HCT116 (cell line): ENCODE results near the gene B4GALNT3. TPM values are rescaled to one million over a fixed set of nuclear protein-coding genes. Genes with fewer than 3 reads are reported as not detected.

Experiments
- ATAC-seq: fragments of 200-7000 bp; cut with Tn5 transposase; 2 replicates; pipeline ENCODE4 v1.9.1; 2020; ENCODE audit warnings: mild to moderate bottlenecking, moderate library complexity
- BruUV-seq: library from RNA; stranded (reverse); fragments of 400-500 nt; replicated peaks from 2 replicates; lab custom pipeline; 2021; lab: Mats Ljungman, UMichigan
- CTCF ChIA-PET: fragments of 300-600 bp; sonication (Branson Sonifier 250); formaldehyde crosslinking; loops from one replicate; lab custom pipeline; 2021; ENCODE audit warnings: antibody characterized with exemption; lab: Charles Lee
- POLR2A ChIA-PET: fragments of 300-600, 350-600 bp; sonication (Branson Sonifier 250); formaldehyde crosslinking; loops from one replicate; lab custom pipeline; 2021; ENCODE audit warnings: antibody characterized with exemption; lab: Charles Lee
- RAD21 ChIA-PET, 2 experiments: fragments of 300-600 bp; sonication (Branson Sonifier 250); formaldehyde crosslinking; loops; one replicate each; lab custom pipeline; 2023; ENCODE audit warnings: low total read pairs in 2 of 2; ENCODE audit not compliant: uncharacterized antibody in 2 of 2, unreplicated experiment in 2 of 2, low non-redundant PET in 1 of 2; lab: Charles Lee
- DNase-seq: peaks from one replicate; pipeline ENCODE4 v3.0.0-alpha.2; 2010; ENCODE audit warnings: low read depth, low spot score
- H2AFZ ChIP-seq: fragments of 200-600 bp; shearing (Covaris generic), sonication (generic); 2 replicates; pipeline ENCODE4 v1.6.1; 2017; ENCODE audit warnings: low read depth, mixed run types, mixed read lengths, antibody characterized with exemption, low read length; ENCODE audit not compliant: poor library complexity, severe bottlenecking
- H3K27ac ChIP-seq: 2 replicates; pipeline ENCODE4 v1.5.1; 2012; ENCODE audit warnings: low read depth, low read length
- H3K27me3 ChIP-seq: fragments of 200-600 bp; sonication (generic); 2 replicates; pipeline ENCODE4 v1.6.1; 2016; ENCODE audit warnings: mixed run types, low read length, mixed read lengths; ENCODE audit not compliant: insufficient read depth
- H3K36me3 ChIP-seq, 2 experiments: fragments of 200-500 bp in 1 of 2; fragments of 200-600 bp in 1 of 2; sonication (Bioruptor generic) in 1 of 2; sonication (generic) in 1 of 2; 2 replicates each; pipeline versions ENCODE4 v1.5.1 to v1.6.1; 2014 to 2016; ENCODE audit warnings: low read length in 2 of 2, inconsistent platforms in 1 of 2, mixed read lengths in 1 of 2, mixed run types in 1 of 2; ENCODE audit not compliant: insufficient read depth in 2 of 2, control insufficient read depth in 1 of 2
- H3K4me1 ChIP-seq, 2 experiments: fragments of 200-600 bp in 1 of 2; sonication (generic) in 1 of 2; 2 replicates each; pipeline versions ENCODE4 v1.5.1 to v1.6.1; 2012 to 2017; ENCODE audit warnings: low read length in 2 of 2, inconsistent platforms in 1 of 2, mild to moderate bottlenecking in 1 of 2, mixed read lengths in 1 of 2, mixed run types in 1 of 2, moderate library complexity in 1 of 2; ENCODE audit not compliant: insufficient read depth in 2 of 2, control insufficient read depth in 1 of 2
- H3K4me2 ChIP-seq: fragments of 200-600 bp; sonication (generic); 2 replicates; pipeline ENCODE4 v1.6.1; 2017; ENCODE audit warnings: mixed run types, low read length, mixed read lengths
- H3K4me3 ChIP-seq, 2 experiments: fragments of 200-600 bp in 1 of 2; sonication (generic) in 1 of 2; replicated peaks in 1 of 2; 2 replicates each; pipeline ENCODE4 v1.5.1; 2011 to 2016; ENCODE audit warnings: low read length in 2 of 2, control low read depth in 1 of 2, low read depth in 1 of 2, mild to moderate bottlenecking in 1 of 2, mixed read lengths in 1 of 2, mixed run types in 1 of 2
- H3K79me2 ChIP-seq: fragments of 200-600 bp; sonication (generic); 2 replicates; pipeline ENCODE4 v1.6.1; 2017; ENCODE audit warnings: mild to moderate bottlenecking, mixed run types, low read length, moderate library complexity, mixed read lengths; ENCODE audit not compliant: insufficient read depth
- H3K9ac ChIP-seq: fragments of 200-600 bp; sonication (generic); 2 replicates; pipeline ENCODE4 v1.6.1; 2016; ENCODE audit warnings: low read length, mixed read lengths
- H3K9me2 ChIP-seq: fragments of 200-600 bp; sonication (generic), shearing (Covaris generic); 2 replicates; pipeline ENCODE4 v1.6.1; 2017; ENCODE audit warnings: mixed run types, mild to moderate bottlenecking, moderate library complexity; ENCODE audit not compliant: insufficient read depth
- H3K9me3 ChIP-seq, 2 experiments: fragments of 200-500 bp in 1 of 2; fragments of 200-600 bp in 1 of 2; sonication (Bioruptor generic) in 1 of 2; sonication (generic) in 1 of 2; 2 replicates each; pipeline ENCODE4 v1.6.1; 2014 to 2017; ENCODE audit warnings: low read length in 2 of 2, mixed read lengths in 2 of 2, inconsistent platforms in 1 of 2, low read depth in 1 of 2, mild to moderate bottlenecking in 1 of 2, mixed run types in 1 of 2, moderate library complexity in 1 of 2; ENCODE audit not compliant: control insufficient read depth in 1 of 2, insufficient read depth in 1 of 2
- H4K20me1 ChIP-seq: fragments of 200-600 bp; sonication (generic), shearing (Covaris generic); 2 replicates; pipeline ENCODE4 v1.6.1; 2017; ENCODE audit warnings: mixed run types, mild to moderate bottlenecking, moderate library complexity; ENCODE audit not compliant: insufficient read depth
- EGR1 ChIP-seq: IDR thresholded peaks from 2 replicates; pipeline ENCODE4 v1.6.1; 2012; ENCODE audit warnings: low read depth
- ELF1 ChIP-seq: IDR thresholded peaks from 2 replicates; pipeline ENCODE4 v1.6.1; 2012; ENCODE audit warnings: low read depth, borderline replicate concordance
- EZH2 ChIP-seq: fragments of 200-600 bp; sonication (generic); IDR thresholded peaks from 2 replicates; pipeline ENCODE4 v1.6.1; 2017; ENCODE audit warnings: antibody characterized with exemption, mixed run types
- EZH2phosphoT487 ChIP-seq: fragments of 200-600 bp; IDR thresholded peaks from 2 replicates; pipeline ENCODE4 v1.6.1; 2018; ENCODE audit warnings: antibody characterized with exemption, borderline replicate concordance
- JUND ChIP-seq: IDR thresholded peaks from 2 replicates; pipeline ENCODE4 v1.6.1; 2012
- MAX ChIP-seq: IDR thresholded peaks from 2 replicates; pipeline ENCODE4 v1.6.1; 2012
- POLR2A ChIP-seq: IDR thresholded peaks from 2 replicates; pipeline ENCODE4 v1.7.0; 2011; ENCODE audit warnings: borderline replicate concordance; ENCODE audit not compliant: insufficient read depth, insufficient read length; ENCODE audit errors: extremely low read depth
- RAD21 ChIP-seq: IDR thresholded peaks from 2 replicates; pipeline ENCODE4 v1.6.1; 2012; ENCODE audit warnings: low read depth, mild to moderate bottlenecking
- SIN3A ChIP-seq: IDR thresholded peaks from 2 replicates; pipeline ENCODE4 v1.6.1; 2012; ENCODE audit warnings: low read depth
- SP1 ChIP-seq: IDR thresholded peaks from 2 replicates; pipeline ENCODE4 v1.6.1; 2012; ENCODE audit warnings: low read depth
- SRF ChIP-seq: IDR thresholded peaks from 2 replicates; pipeline ENCODE4 v1.6.1; 2012; ENCODE audit warnings: low read depth
- TCF7L2 ChIP-seq: IDR thresholded peaks from 2 replicates; pipeline ENCODE4 v1.7.0; 2011; ENCODE audit warnings: borderline replicate concordance, inconsistent platforms; ENCODE audit not compliant: insufficient read depth, insufficient read length; ENCODE audit errors: extremely low read depth
- YY1 ChIP-seq: IDR thresholded peaks from 2 replicates; pipeline ENCODE4 v1.6.1; 2011; ENCODE audit warnings: low read length, low read depth, moderate library complexity, mild to moderate bottlenecking; ENCODE audit not compliant: insufficient replicate concordance; ENCODE audit errors: extremely low read depth
- ZNF274 ChIP-seq: fragments of 200-500 bp; sonication (Bioruptor generic); IDR thresholded peaks from 2 replicates; pipeline ENCODE4 v1.6.1; 2014; ENCODE audit warnings: mild to moderate bottlenecking, low read depth, low read length, inconsistent platforms
- intact Hi-C: fragments of 100-400 bp; cut with micrococcal nuclease; formaldehyde crosslinking; loops from 2 replicates; pipeline ENCODE4 v1.10.0; 2022
- total RNA-seq: library from RNA; stranded (reverse); gene quantifications from one replicate; pipeline ENCODE4 v1.2.1, GENCODE V29; 2021; ENCODE audit not compliant: unreplicated experiment
- TF ChIP-seq, protein P1 (sequence below): IDR thresholded peaks from 2 replicates; pipeline ENCODE4 v1.6.1; 2012; ENCODE audit warnings: low read depth
- TF ChIP-seq, protein P2 (sequence below): IDR thresholded peaks from 2 replicates; pipeline ENCODE4 v1.6.1; 2011; ENCODE audit warnings: mild to moderate bottlenecking, low read length, moderate library complexity; ENCODE audit not compliant: insufficient replicate concordance; ENCODE audit errors: extremely low read depth
- TF ChIP-seq, protein P3 (sequence below), 3 experiments: fragments of 200-600 bp in 1 of 3; sonication (generic) in 1 of 3; IDR thresholded peaks in 2 of 3; conservative IDR thresholded peaks in 1 of 3; 2 replicates each; pipeline ENCODE4 v1.5.1; 2012 to 2017; ENCODE audit warnings: low read depth in 2 of 3, low read length in 2 of 3, antibody characterized with exemption in 1 of 3, borderline replicate concordance in 1 of 3, control low read depth in 1 of 3, mild to moderate bottlenecking in 1 of 3, mixed read lengths in 1 of 3, mixed run types in 1 of 3, moderate library complexity in 1 of 3; ENCODE audit not compliant: insufficient read depth in 1 of 3

Gene B4GALNT3
- total RNA-seq, 1 experiment from 2014 or later = 18.2 TPM

DNA sequence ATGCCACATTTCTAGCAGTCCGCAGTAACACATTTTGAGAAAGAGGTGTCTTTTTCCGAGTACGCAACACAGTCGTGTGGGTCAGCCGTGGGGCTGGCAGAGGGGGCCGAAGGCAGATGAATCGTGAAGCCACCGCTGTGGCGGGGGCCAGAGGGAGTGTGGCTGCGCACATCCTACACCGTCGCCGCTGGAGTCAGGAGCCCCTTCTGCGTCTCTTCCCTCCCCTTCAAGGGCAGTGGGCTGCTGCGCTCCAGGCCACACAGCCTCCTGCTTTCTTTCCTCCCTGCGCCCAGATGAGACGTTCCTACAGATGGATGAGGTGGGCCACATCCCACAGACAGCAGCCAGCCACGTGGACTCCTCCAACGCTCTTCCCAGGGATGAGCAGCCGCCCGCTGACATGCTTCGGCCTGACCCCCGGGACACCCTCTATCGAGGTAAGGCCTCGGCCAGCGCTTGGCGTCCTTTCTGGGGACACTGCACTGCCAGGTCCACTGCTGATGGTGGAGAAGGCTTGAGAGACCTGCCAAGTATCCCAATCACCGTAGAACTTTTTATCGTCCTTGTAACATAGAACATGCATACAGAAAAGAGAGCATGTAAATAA lies 89.8 kb downstream of the B4GALNT3 start:
- ChIA-PET RAD21 (no interaction called here), CTCF (no interaction called here), POLR2A (no interaction called here)
- H4K20me1 ChIP-seq = no peaks in the 10 kb centered on the region
- BruUV-seq = no TSS peak
- H2AFZ ChIP-seq = no peak overlapping the region
- no peak overlapping the region for H3K4me2 ChIP-seq
- ATAC-seq (no peak), DNase-seq (no peak)
- H3K9me2 ChIP-seq = no peaks in the 10 kb centered on the region
- H3K4me3 ChIP-seq = no peak overlapping the region
- no peak overlapping the region for H3K27ac ChIP-seq
- no peaks in the 10 kb centered on the region for H3K79me2 ChIP-seq
- H3K4me1 ChIP-seq = peaks cover 0 to 4% of the 10 kb centered on the region in 2 experiments; a peak in 1 of 4 replicates
- H3K27me3 ChIP-seq = no peaks in the 10 kb centered on the region
- H3K9me3 ChIP-seq = no peaks in the 10 kb centered on the region
- intact Hi-C loops = no loop called here
- TF ChIP-seq ZNF274 (no peak), SRF (no peak), YY1 (no peak), SIN3A (no peak), RAD21 (no peak), TCF7L2 (no peak), ELF1 (no peak), POLR2A (no peak), SP1 (no peak), EZH2 (no peak), EZH2phosphoT487 (no peak), MAX (no peak), JUND (no peak), EGR1 (no peak)
- TF ChIP-seq, protein P1, sequence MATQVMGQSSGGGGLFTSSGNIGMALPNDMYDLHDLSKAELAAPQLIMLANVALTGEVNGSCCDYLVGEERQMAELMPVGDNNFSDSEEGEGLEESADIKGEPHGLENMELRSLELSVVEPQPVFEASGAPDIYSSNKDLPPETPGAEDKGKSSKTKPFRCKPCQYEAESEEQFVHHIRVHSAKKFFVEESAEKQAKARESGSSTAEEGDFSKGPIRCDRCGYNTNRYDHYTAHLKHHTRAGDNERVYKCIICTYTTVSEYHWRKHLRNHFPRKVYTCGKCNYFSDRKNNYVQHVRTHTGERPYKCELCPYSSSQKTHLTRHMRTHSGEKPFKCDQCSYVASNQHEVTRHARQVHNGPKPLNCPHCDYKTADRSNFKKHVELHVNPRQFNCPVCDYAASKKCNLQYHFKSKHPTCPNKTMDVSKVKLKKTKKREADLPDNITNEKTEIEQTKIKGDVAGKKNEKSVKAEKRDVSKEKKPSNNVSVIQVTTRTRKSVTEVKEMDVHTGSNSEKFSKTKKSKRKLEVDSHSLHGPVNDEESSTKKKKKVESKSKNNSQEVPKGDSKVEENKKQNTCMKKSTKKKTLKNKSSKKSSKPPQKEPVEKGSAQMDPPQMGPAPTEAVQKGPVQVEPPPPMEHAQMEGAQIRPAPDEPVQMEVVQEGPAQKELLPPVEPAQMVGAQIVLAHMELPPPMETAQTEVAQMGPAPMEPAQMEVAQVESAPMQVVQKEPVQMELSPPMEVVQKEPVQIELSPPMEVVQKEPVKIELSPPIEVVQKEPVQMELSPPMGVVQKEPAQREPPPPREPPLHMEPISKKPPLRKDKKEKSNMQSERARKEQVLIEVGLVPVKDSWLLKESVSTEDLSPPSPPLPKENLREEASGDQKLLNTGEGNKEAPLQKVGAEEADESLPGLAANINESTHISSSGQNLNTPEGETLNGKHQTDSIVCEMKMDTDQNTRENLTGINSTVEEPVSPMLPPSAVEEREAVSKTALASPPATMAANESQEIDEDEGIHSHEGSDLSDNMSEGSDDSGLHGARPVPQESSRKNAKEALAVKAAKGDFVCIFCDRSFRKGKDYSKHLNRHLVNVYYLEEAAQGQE = no peak
- TF ChIP-seq, protein P2, sequence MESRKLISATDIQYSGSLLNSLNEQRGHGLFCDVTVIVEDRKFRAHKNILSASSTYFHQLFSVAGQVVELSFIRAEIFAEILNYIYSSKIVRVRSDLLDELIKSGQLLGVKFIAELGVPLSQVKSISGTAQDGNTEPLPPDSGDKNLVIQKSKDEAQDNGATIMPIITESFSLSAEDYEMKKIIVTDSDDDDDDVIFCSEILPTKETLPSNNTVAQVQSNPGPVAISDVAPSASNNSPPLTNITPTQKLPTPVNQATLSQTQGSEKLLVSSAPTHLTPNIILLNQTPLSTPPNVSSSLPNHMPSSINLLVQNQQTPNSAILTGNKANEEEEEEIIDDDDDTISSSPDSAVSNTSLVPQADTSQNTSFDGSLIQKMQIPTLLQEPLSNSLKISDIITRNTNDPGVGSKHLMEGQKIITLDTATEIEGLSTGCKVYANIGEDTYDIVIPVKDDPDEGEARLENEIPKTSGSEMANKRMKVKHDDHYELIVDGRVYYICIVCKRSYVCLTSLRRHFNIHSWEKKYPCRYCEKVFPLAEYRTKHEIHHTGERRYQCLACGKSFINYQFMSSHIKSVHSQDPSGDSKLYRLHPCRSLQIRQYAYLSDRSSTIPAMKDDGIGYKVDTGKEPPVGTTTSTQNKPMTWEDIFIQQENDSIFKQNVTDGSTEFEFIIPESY = no peak
- TF ChIP-seq, protein P3, sequence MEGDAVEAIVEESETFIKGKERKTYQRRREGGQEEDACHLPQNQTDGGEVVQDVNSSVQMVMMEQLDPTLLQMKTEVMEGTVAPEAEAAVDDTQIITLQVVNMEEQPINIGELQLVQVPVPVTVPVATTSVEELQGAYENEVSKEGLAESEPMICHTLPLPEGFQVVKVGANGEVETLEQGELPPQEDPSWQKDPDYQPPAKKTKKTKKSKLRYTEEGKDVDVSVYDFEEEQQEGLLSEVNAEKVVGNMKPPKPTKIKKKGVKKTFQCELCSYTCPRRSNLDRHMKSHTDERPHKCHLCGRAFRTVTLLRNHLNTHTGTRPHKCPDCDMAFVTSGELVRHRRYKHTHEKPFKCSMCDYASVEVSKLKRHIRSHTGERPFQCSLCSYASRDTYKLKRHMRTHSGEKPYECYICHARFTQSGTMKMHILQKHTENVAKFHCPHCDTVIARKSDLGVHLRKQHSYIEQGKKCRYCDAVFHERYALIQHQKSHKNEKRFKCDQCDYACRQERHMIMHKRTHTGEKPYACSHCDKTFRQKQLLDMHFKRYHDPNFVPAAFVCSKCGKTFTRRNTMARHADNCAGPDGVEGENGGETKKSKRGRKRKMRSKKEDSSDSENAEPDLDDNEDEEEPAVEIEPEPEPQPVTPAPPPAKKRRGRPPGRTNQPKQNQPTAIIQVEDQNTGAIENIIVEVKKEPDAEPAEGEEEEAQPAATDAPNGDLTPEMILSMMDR (IDR thresholded peaks at IDR 0.05 in 2 of 3, conservative IDR thresholded peaks at IDR 0.05 in 1 of 3; ENCODE audit: borderline replicate concordance in 1 of 3, insufficient read depth in 1 of 3, low read depth in 2 of 3, low read length in 2 of 3) = no peak
- no peak overlapping the region for H3K9ac ChIP-seq
- H3K36me3 ChIP-seq = no peaks in the 10 kb centered on the region
